ENCODE results near the gene AFAP1L2.

Gene AFAP1L2

GRCh38 chr10:114373631-114374030 lies 30.7 kb downstream of the AFAP1L2 start:
- H3K4me3 ChIP-seq (ENCODE audit: low read depth, low read length): no peak overlapping the region
- DNase-seq (ENCODE audit: low read depth): no peak
- TF ChIP-seq, protein P1, sequence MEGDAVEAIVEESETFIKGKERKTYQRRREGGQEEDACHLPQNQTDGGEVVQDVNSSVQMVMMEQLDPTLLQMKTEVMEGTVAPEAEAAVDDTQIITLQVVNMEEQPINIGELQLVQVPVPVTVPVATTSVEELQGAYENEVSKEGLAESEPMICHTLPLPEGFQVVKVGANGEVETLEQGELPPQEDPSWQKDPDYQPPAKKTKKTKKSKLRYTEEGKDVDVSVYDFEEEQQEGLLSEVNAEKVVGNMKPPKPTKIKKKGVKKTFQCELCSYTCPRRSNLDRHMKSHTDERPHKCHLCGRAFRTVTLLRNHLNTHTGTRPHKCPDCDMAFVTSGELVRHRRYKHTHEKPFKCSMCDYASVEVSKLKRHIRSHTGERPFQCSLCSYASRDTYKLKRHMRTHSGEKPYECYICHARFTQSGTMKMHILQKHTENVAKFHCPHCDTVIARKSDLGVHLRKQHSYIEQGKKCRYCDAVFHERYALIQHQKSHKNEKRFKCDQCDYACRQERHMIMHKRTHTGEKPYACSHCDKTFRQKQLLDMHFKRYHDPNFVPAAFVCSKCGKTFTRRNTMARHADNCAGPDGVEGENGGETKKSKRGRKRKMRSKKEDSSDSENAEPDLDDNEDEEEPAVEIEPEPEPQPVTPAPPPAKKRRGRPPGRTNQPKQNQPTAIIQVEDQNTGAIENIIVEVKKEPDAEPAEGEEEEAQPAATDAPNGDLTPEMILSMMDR (IDR thresholded peaks at IDR 0.05; ENCODE audit: low read depth, low read length, missing control alignments): no peak

- TF ChIP-seq, protein P1 (IDR thresholded peaks at IDR 0.05; ENCODE audit: low read depth, low read length, missing control alignments): no peak
Measured at GRCh38 chr10:114372995-114373394, 31.3 kb downstream of the AFAP1L2 start.

DNA sequence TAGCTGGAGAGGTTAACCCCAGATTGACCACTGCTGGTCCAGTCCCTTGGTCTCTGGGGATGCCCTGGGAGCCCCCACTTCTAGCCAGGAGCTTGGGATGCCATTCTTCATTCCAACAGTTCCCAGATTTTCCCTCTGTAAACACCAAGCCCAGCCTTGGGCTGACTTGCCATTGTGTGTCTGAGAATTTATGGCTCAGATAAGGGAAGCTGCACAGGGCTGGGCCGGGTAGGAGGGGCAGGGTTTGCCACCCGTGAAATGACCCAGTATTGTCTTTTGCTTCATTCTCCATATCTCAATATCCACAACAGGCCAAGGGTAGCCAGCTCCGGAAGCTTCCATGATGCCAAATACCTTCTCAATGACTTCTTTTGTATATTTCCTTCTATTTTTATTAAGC lies 32.1 kb downstream of the AFAP1L2 start:
- no peak overlapping the region for H3K4me3 ChIP-seq (ENCODE audit: low read depth, low read length)
- TF ChIP-seq, protein P1 (IDR thresholded peaks at IDR 0.05; ENCODE audit: low read depth, low read length, missing control alignments): no peak
- DNase-seq (ENCODE audit: low read depth): no peak

More at GRCh38 chr10:114372995-114373394, 31.3 kb downstream of the AFAP1L2 start:
- H3K4me3 ChIP-seq (ENCODE audit: low read depth, low read length): no peak overlapping the region
- DNase-seq (ENCODE audit: low read depth): no peak

- no peak overlapping the region for H3K4me3 ChIP-seq (ENCODE audit: low read depth, low read length)
- TF ChIP-seq, protein P1 (IDR thresholded peaks at IDR 0.05; ENCODE audit: low read depth, low read length, missing control alignments): no peak
Measured at GRCh38 chr10:114370966-114371365, 33.3 kb downstream of the AFAP1L2 start.

DNA sequence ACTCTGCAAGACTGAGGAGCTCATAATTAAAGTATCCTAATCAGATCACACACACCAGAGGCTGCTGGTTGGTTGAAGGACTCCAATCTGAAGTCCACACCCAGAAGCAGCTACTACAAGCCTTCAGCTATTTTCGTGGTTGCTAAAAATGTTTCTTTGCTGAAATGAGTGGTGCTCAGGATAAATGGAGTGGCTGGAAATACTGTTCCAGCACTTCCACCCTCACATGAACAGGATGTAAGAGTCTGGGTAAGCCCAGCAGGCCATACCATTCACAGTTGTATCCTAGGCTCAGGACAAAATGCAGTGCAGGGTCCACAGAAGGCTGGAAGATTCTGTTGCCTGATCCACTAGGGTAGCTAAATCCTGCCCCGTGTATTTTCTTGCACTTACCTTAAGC lies 34.1 kb downstream of the AFAP1L2 start:
- H3K4me3 ChIP-seq (ENCODE audit: low read depth, low read length): no peak overlapping the region
- no peak for DNase-seq (ENCODE audit: low read depth)
- TF ChIP-seq, protein P1 (IDR thresholded peaks at IDR 0.05; ENCODE audit: low read depth, low read length, missing control alignments): no peak

More at GRCh38 chr10:114370966-114371365, 33.3 kb downstream of the AFAP1L2 start:
- no peak for DNase-seq (ENCODE audit: low read depth)

GRCh38 chr10:114368057-114368391 lies 36.3 kb downstream of the AFAP1L2 start:
- no peak for DNase-seq (ENCODE audit: low read depth)
- TF ChIP-seq, protein P1 (IDR thresholded peaks at IDR 0.05; ENCODE audit: low read depth, low read length, missing control alignments): no peak
- no peak overlapping the region for H3K4me3 ChIP-seq (ENCODE audit: low read depth, low read length)

DNA sequence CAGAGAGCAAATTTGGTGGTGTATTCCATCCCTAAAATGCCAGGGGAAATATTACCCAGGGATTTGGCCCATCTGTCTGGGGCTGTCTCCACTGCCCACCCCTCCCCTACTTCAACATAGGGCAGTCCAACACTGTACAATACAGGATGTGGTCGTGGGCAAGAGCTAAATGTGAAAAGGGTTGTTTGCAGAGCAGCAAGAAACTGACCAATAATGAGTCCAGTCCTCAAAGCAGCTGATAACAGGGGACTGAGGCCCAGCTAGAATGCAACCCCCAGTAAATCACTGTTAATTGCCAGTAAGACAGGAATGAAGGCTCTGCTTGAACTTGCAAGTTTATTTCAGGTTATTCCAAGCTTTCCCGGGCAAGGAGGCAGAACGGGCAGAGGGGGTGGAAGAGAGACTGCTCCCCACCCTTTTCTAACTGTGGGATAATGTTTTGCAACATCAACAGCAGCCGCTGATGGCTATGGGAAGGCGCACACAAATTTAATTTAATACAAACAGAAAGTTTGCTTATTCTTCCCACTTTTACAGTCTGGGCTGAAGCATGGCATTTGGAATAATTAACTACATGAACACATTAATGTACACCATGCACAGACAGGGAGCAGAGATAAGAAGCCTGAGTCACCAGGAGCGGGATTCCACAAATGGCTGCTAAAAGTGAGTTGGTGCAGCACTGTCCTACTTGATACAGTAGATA lies 36.8 kb downstream of the AFAP1L2 start:
- no peak for DNase-seq (ENCODE audit: low read depth)
- TF ChIP-seq, protein P1 (IDR thresholded peaks at IDR 0.05; ENCODE audit: low read depth, low read length, missing control alignments): no peak

More for the DNA sequence above, 36.8 kb downstream of the AFAP1L2 start:
- no peak overlapping the region for H3K4me3 ChIP-seq (ENCODE audit: low read depth, low read length)

All from GM12864 (cell line).